H1 (cell line): Measurements from ENCODE around the gene FAM204A. TPM values are rescaled to one million over a fixed set of nuclear protein-coding genes. Genes with fewer than 3 reads are reported as not detected.

Experiments used
- CTCF ChIA-PET: fragments of 300-600 bp; sonication (Branson Sonifier 250); formaldehyde crosslinking; loops from one replicate; lab custom pipeline; 2021; ENCODE audit not compliant: partially characterized antibody; lab: Charles Lee
- POLR2A ChIA-PET: fragments of 300-600 bp; sonication (Branson Sonifier 250); formaldehyde crosslinking; loops from one replicate; lab custom pipeline; 2021; ENCODE audit warnings: inconsistent platforms; ENCODE audit not compliant: partially characterized antibody; lab: Charles Lee
- DNase-seq, 2 experiments: peaks; one replicate each; pipeline versions ENCODE4 v3.0.0 to v3.0.0-alpha.2; 2010 to 2022; ENCODE audit warnings: low spot score in 2 of 2, low read depth in 1 of 2, mixed read lengths in 1 of 2
- FAIRE-seq: peaks from 2 replicates; lab custom pipeline; 2011; peaks lifted over from hg19 to GRCh38; lab: Jason Lieb, UNC
- H2AFZ ChIP-seq: 2 replicates; pipeline ENCODE4 v1.8.1; 2012; ENCODE audit warnings: low read length, inconsistent platforms
- H2AK5ac ChIP-seq: 2 replicates; pipeline ENCODE4 v1.6.1; 2013; ENCODE audit warnings: low read depth, low read length
- H2BK120ac ChIP-seq: replicated peaks from 2 replicates; pipeline ENCODE3; 2013; ENCODE audit warnings: low read depth, low read length, inconsistent platforms
- H2BK12ac ChIP-seq: 2 replicates; pipeline ENCODE4 v1.6.1; 2013; ENCODE audit warnings: low read depth, low read length
- H2BK15ac ChIP-seq: 2 replicates; pipeline ENCODE4 v1.6.1; 2013; ENCODE audit warnings: low read length
- H2BK20ac ChIP-seq: 2 replicates; pipeline ENCODE4 v1.6.1; 2013; ENCODE audit warnings: low read length
- H2BK5ac ChIP-seq: 2 replicates; pipeline ENCODE4 v1.6.1; 2013; ENCODE audit warnings: low read depth, low read length
- H3K14ac ChIP-seq: 2 replicates; pipeline ENCODE4 v1.6.1; 2013; ENCODE audit warnings: inconsistent platforms; ENCODE audit not compliant: insufficient read length
- H3K18ac ChIP-seq: 2 replicates; pipeline ENCODE4 v1.6.1; 2013; ENCODE audit warnings: low read length; ENCODE audit errors: extremely low read depth
- H3K23ac ChIP-seq: 2 replicates; pipeline ENCODE4 v1.6.1; 2013; ENCODE audit warnings: inconsistent platforms; ENCODE audit not compliant: insufficient read length
- H3K23me2 ChIP-seq: 2 replicates; pipeline ENCODE4 v1.6.1; 2013; ENCODE audit warnings: low read depth, low read length
- H3K27ac ChIP-seq: 2 replicates; pipeline ENCODE4 v1.6.1; 2011; ENCODE audit warnings: low read depth, low read length, inconsistent platforms
- H3K27me3 ChIP-seq, 4 experiments: replicated peaks in 1 of 4; 1 replicate in 1 of 4; 2 replicates in 3 of 4; pipeline versions ENCODE4 v1.6.1 to v1.8.1; 2011 to 2013; ENCODE audit warnings: low read length in 3 of 4, mild to moderate bottlenecking in 3 of 4, inconsistent platforms in 2 of 4, mixed read lengths in 2 of 4, moderate library complexity in 1 of 4; ENCODE audit not compliant: control insufficient read depth in 3 of 4, insufficient read depth in 3 of 4; ENCODE audit errors: extremely low read depth in 1 of 4
- H3K36me3 ChIP-seq, 4 experiments: 2 replicates each; pipeline versions ENCODE4 v1.6.1 to v1.8.1; 2011 to 2013; ENCODE audit warnings: mild to moderate bottlenecking in 4 of 4, low read length in 3 of 4, moderate library complexity in 2 of 4, control low read depth in 1 of 4, inconsistent platforms in 1 of 4; ENCODE audit not compliant: insufficient read depth in 4 of 4, control insufficient read depth in 2 of 4
- H3K4ac ChIP-seq: replicated peaks from 2 replicates; pipeline ENCODE3; 2013; ENCODE audit warnings: low read length, low read depth, mixed read lengths, inconsistent platforms; ENCODE audit not compliant: insufficient read length
- H3K4me1 ChIP-seq, 4 experiments: replicated peaks in 1 of 4; 1 replicate in 1 of 4; 2 replicates in 3 of 4; pipeline versions ENCODE4 v1.6.1 to v1.8.1; 2011 to 2013; ENCODE audit warnings: low read length in 3 of 4, inconsistent platforms in 2 of 4, mixed read lengths in 1 of 4; ENCODE audit not compliant: insufficient read depth in 4 of 4, control insufficient read depth in 3 of 4
- H3K4me2 ChIP-seq, 2 experiments: 2 replicates each; pipeline versions ENCODE4 v1.6.1 to v1.8.1; 2011 to 2013; ENCODE audit warnings: low read depth in 2 of 2, low read length in 2 of 2, control low read depth in 1 of 2, inconsistent platforms in 1 of 2, mild to moderate bottlenecking in 1 of 2; ENCODE audit not compliant: insufficient read depth in 1 of 2
- H3K4me3 ChIP-seq, 4 experiments: fragments of 200-600, 300-600 bp in 1 of 4; sonication (generic), shearing (Covaris generic), sonication (Bioruptor Twin) in 1 of 4; 2 replicates each; pipeline versions ENCODE4 v1.5.1 to v1.8.1; 2011 to 2016; ENCODE audit warnings: low read length in 4 of 4, low read depth in 3 of 4, control low read depth in 2 of 4, inconsistent platforms in 2 of 4, mild to moderate bottlenecking in 2 of 4, mixed read lengths in 1 of 4, moderate library complexity in 1 of 4; ENCODE audit not compliant: insufficient read depth in 2 of 4; ENCODE audit errors: extremely low read depth in 1 of 4
- H3K56ac ChIP-seq: replicated peaks from 2 replicates; pipeline ENCODE3; 2013; ENCODE audit warnings: low read depth, mild to moderate bottlenecking, mixed read lengths, low read length, inconsistent platforms; ENCODE audit not compliant: insufficient read length
- H3K79me1 ChIP-seq: 2 replicates; pipeline ENCODE4 v1.6.1; 2013; ENCODE audit warnings: low read depth, low read length, control low read depth
- H3K79me2 ChIP-seq, 2 experiments: 2 replicates each; pipeline versions ENCODE4 v1.6.1 to v1.8.1; 2012 to 2013; ENCODE audit warnings: low read length in 2 of 2, mild to moderate bottlenecking in 2 of 2, inconsistent platforms in 1 of 2; ENCODE audit not compliant: insufficient read depth in 2 of 2, control insufficient read depth in 1 of 2
- H3K9ac ChIP-seq, 4 experiments: replicated peaks in 1 of 4; 1 replicate in 1 of 4; 2 replicates in 3 of 4; pipeline versions ENCODE4 v1.6.1 to v1.8.1; 2011 to 2013; ENCODE audit warnings: low read depth in 3 of 4, low read length in 3 of 4, control low read depth in 2 of 4, mild to moderate bottlenecking in 2 of 4, moderate library complexity in 2 of 4, inconsistent platforms in 1 of 4; ENCODE audit errors: extremely low read depth in 1 of 4
- H3K9me3 ChIP-seq, 2 experiments: 2 replicates each; pipeline versions ENCODE4 v1.6.1 to v1.8.1; 2012 to 2013; ENCODE audit warnings: mild to moderate bottlenecking in 2 of 2, moderate library complexity in 2 of 2, control low read depth in 1 of 2, inconsistent platforms in 1 of 2, low read depth in 1 of 2, low read length in 1 of 2, mixed read lengths in 1 of 2; ENCODE audit not compliant: insufficient read depth in 2 of 2
- H4K20me1 ChIP-seq, 2 experiments: replicated peaks in 1 of 2; 2 replicates each; pipeline versions ENCODE3 to v1.8.1; 2011 to 2013; ENCODE audit warnings: inconsistent platforms in 2 of 2, low read length in 2 of 2, mild to moderate bottlenecking in 1 of 2; ENCODE audit not compliant: insufficient read depth in 2 of 2, control insufficient read depth in 1 of 2
- H4K5ac ChIP-seq: 2 replicates; pipeline ENCODE4 v1.6.1; 2013; ENCODE audit warnings: low read length, low read depth, mixed read lengths, inconsistent platforms; ENCODE audit not compliant: insufficient read length
- H4K8ac ChIP-seq: 2 replicates; pipeline ENCODE4 v1.8.0; 2013; ENCODE audit warnings: mild to moderate bottlenecking, moderate library complexity, low read length, inconsistent platforms; ENCODE audit not compliant: insufficient read depth; ENCODE audit errors: extremely low read depth
- H4K91ac ChIP-seq: replicated peaks from 2 replicates; pipeline ENCODE3; 2013; ENCODE audit warnings: low read length, mixed read lengths, inconsistent platforms; ENCODE audit not compliant: insufficient read length
- BCL11A ChIP-seq, 2 experiments: IDR thresholded peaks; one replicate each; pipeline ENCODE4 v1.6.1; 2011; ENCODE audit warnings: low read depth in 2 of 2, low read length in 2 of 2, mild to moderate bottlenecking in 2 of 2
- HDAC2 ChIP-seq, 2 experiments: fragments of 300-600 bp in 1 of 2; sonication (generic) in 1 of 2; IDR thresholded peaks; 2 replicates each; pipeline ENCODE4 v1.6.1; 2011 to 2012; ENCODE audit warnings: low read depth in 2 of 2, low read length in 2 of 2, mild to moderate bottlenecking in 2 of 2, moderate library complexity in 2 of 2, borderline replicate concordance in 1 of 2, inconsistent platforms in 1 of 2
- MAFK ChIP-seq: IDR thresholded peaks from 2 replicates; pipeline ENCODE4 v1.6.1; 2012; ENCODE audit warnings: low read depth, mild to moderate bottlenecking, improper control_type of control experiment, low read length
- TBP ChIP-seq: IDR thresholded peaks from 2 replicates; pipeline ENCODE4 v1.6.1; 2011; ENCODE audit warnings: low read depth, low read length, improper control_type of control experiment
- WGBS, 2 experiments: shearing (Covaris generic) in 1 of 2; methylation state at CpG; one replicate each; pipeline versions ENCODE4 v1.1.6 to v1.1.7; 2013 to 2015; ENCODE audit warnings: low lambda C conversion rate in 2 of 2, mixed read lengths in 2 of 2, inconsistent platforms in 1 of 2, low coverage in 1 of 2, missing lambda C conversion rate in 1 of 2; ENCODE audit not compliant: insufficient replicate concordance in 2 of 2, insufficient coverage in 1 of 2, insufficient read length in 1 of 2; ENCODE audit errors: extremely low coverage in 1 of 2, missing lambda C conversion rate in 1 of 2; 5-methylcytosine and 5-hydroxymethylcytosine counted together
- polyA plus RNA-seq, 7 experiments: library from polyadenylated mRNA; depleted of rRNA in 3 of 7; stranded (reverse) in 5 of 7; unstranded in 2 of 7; fragments of >200 nt in 5 of 7; fragments of 200-250 nt in 2 of 7; gene quantifications; 1 replicate in 5 of 7; 2 replicates in 1 of 7; 4 replicates in 1 of 7; pipeline versions ENCODE4 v1.2.1 to v1.2.3, GENCODE V29; 2011 to 2013; ENCODE audit warnings: missing spikeins in 2 of 7, mixed read lengths in 2 of 7
- total RNA-seq: library from RNA; stranded (reverse); fragmentation: NEBNext Ultra II Directional; extraction: Animal tissue kit (Norgen Biotek cat#: 25700); gene quantifications from 2 replicates; pipeline ENCODE4 v1.2.1, GENCODE V29; 2021

FAM204A gene
- total and polyA plus RNA-seq, 2 of the 8 experiments (the other 6 are each of a cell fraction or from before 2014, with no cell fraction given), result 4.9 to 37.4 TPM

GRCh38 chr10:118357841-118358240 is 15.7 kb upstream of the FAM204A start:
- Histone ChIP-seq H4K91ac (no peak overlapping the region), H4K5ac (no peak overlapping the region), H3K18ac (no peak overlapping the region), H3K79me2 (no peaks in the 10 kb centered on the region), H4K20me1 (no peaks in the 10 kb centered on the region), H3K4me3 (no peak overlapping the region), H4K8ac (no peak overlapping the region), H2BK20ac (no peak overlapping the region), H3K4me2 (no peak overlapping the region), H3K4ac (no peak overlapping the region), H3K27ac (no peak overlapping the region), H3K9ac (no peak overlapping the region), H3K9me3 (no peaks in the 10 kb centered on the region), H2BK12ac (no peak overlapping the region), H3K79me1 (no peaks in the 10 kb centered on the region), H3K14ac (no peak overlapping the region), H3K4me1 (peaks cover 0 to 2% (median 0%) of the 10 kb centered on the region in 4 experiments; a peak in 1 of 7 replicates), H3K23me2 (peaks cover 2% of the 10 kb centered on the region; the same call in 1 of the 2 replicates), H3K27me3 (no peaks in the 10 kb centered on the region), H2BK15ac (no peak overlapping the region), H3K56ac (no peak overlapping the region), H2BK5ac (no peak overlapping the region), H2AFZ (no peak overlapping the region; the same call in 1 of the 2 replicates), H2BK120ac (no peak overlapping the region), H2AK5ac (no peak overlapping the region), H3K36me3 (no peaks in the 10 kb centered on the region), H3K23ac (no peak overlapping the region)
- WGBS, 2 experiments, result 85% methylated on average over 3 of the region's 3 CpGs; no CpG with 5 or more reads in 1 of the 2 experiments
- FAIRE-seq, result no peak
- TF ChIP-seq MAFK (no peak), TBP (no peak), BCL11A (IDR thresholded peaks at IDR 0.05; ENCODE audit: low read depth in 2 of 2, low read length in 2 of 2) (no peak), HDAC2 (IDR thresholded peaks at IDR 0.05; ENCODE audit: borderline replicate concordance in 1 of 2, low read depth in 2 of 2, low read length in 2 of 2) (no peak)
- ChIA-PET CTCF (no interaction called here), POLR2A (no interaction called here)
- no peak for DNase-seq
